Gastroesophageal sphincter (tissue), 3 donors: ENCODE results near the gene ELOF1.

Source experiments
- CTCF ChIP-seq, 4 experiments: fragments of 200-600 bp in 2 of 4; fragments of 450-650 bp in 2 of 4; sonication (generic) in 1 of 4; IDR thresholded peaks; one replicate each; pipeline ENCODE4 v1.5.1; 2017 to 2019; ENCODE audit warnings: antibody characterized with exemption in 4 of 4, mild to moderate bottlenecking in 2 of 4, moderate library complexity in 2 of 4
- EP300 ChIP-seq: sonication (generic); formaldehyde crosslinking; IDR thresholded peaks from one replicate; pipeline ENCODE4 v1.6.1; 2017; ENCODE audit warnings: antibody characterized with exemption, mild to moderate bottlenecking
- POLR2AphosphoS5 ChIP-seq: sonication (generic); formaldehyde crosslinking; IDR thresholded peaks from one replicate; pipeline ENCODE4 v1.6.1; 2017; ENCODE audit warnings: antibody characterized with exemption

- TF ChIP-seq CTCF (IDR thresholded peaks at IDR 0.05) (no peak), POLR2AphosphoS5 (no peak), EP300 (no peak)
Measured at GRCh38 chr19:11570039-11570462, 11.0 kb upstream of the ELOF1 start.
